IMR-90 (cell line): ENCODE data around the gene FREM3. TPM values are rescaled to one million over a fixed set of nuclear protein-coding genes. Genes with fewer than 3 reads are reported as not detected.

ENCODE experiments used
- ATAC-seq: fragments of 200-7000 bp; cut with Tn5 transposase; 2 replicates; pipeline ENCODE4 v1.9.1; 2020; ENCODE audit warnings: low read depth, mild to moderate bottlenecking, moderate library complexity
- BruUV-seq: library from RNA; stranded (reverse); fragments of 400-500 nt; replicated peaks from 2 replicates; lab custom pipeline; 2021; lab: Mats Ljungman, UMichigan
- CTCF ChIA-PET: fragments of 300-600 bp; formaldehyde crosslinking; extraction: SDS; loops from one replicate; lab custom pipeline; 2021; ENCODE audit warnings: antibody characterized with exemption; lab: Yijun Ruan, JAX
- POLR2A ChIA-PET: fragments of 300-600 bp; sonication (Branson Sonifier 250); formaldehyde crosslinking; loops from one replicate; lab custom pipeline; 2022; ENCODE audit warnings: antibody characterized with exemption; ENCODE audit not compliant: unreplicated experiment; lab: Charles Lee
- DNase-seq: peaks from one replicate; pipeline ENCODE4 v3.0.0; 2013
- H2AFZ ChIP-seq: replicated peaks from 2 replicates; pipeline ENCODE3; 2013; ENCODE audit warnings: low read length, mild to moderate bottlenecking; ENCODE audit not compliant: poor library complexity
- H2AK5ac ChIP-seq: 2 replicates; pipeline ENCODE4 v1.6.1; 2013; ENCODE audit warnings: low read depth, low read length, inconsistent platforms
- H2AK9ac ChIP-seq: replicated peaks from 2 replicates; pipeline ENCODE3; 2013; ENCODE audit warnings: mild to moderate bottlenecking, low read depth, low read length, moderate library complexity; ENCODE audit not compliant: poor library complexity
- H2BK120ac ChIP-seq: 2 replicates; pipeline ENCODE4 v1.6.1; 2013; ENCODE audit warnings: low read depth, low read length, inconsistent platforms
- H2BK15ac ChIP-seq: 3 replicates; pipeline ENCODE4 v1.6.1; 2013; ENCODE audit warnings: low read depth, low read length, inconsistent platforms
- H2BK20ac ChIP-seq: 2 replicates; pipeline ENCODE4 v1.6.1; 2013; ENCODE audit warnings: low read depth, mild to moderate bottlenecking, inconsistent platforms, low read length, moderate library complexity
- H2BK5ac ChIP-seq: 2 replicates; pipeline ENCODE4 v1.6.1; 2013; ENCODE audit warnings: mild to moderate bottlenecking, low read depth, low read length, inconsistent platforms; ENCODE audit not compliant: poor library complexity, severe bottlenecking
- H3K14ac ChIP-seq: replicated peaks from 2 replicates; pipeline ENCODE4 v1.6.1; 2013; ENCODE audit warnings: low read depth, low read length, inconsistent platforms
- H3K18ac ChIP-seq: 2 replicates; pipeline ENCODE4 v1.6.1; 2013; ENCODE audit warnings: low read depth, low read length, control low read depth
- H3K23ac ChIP-seq: 2 replicates; pipeline ENCODE4 v1.6.1; 2013; ENCODE audit warnings: low read depth, low read length, inconsistent platforms
- H3K27ac ChIP-seq: 2 replicates; pipeline ENCODE4 v1.5.1; 2013; ENCODE audit warnings: mild to moderate bottlenecking, control low read depth, low read length; ENCODE audit not compliant: insufficient read depth
- H3K27me3 ChIP-seq: 2 replicates; pipeline ENCODE4 v1.6.1; 2013; ENCODE audit warnings: low read length; ENCODE audit not compliant: control insufficient read depth, insufficient read depth
- H3K36me3 ChIP-seq: 2 replicates; pipeline ENCODE4 v1.6.1; 2013; ENCODE audit warnings: low read length, mixed read lengths; ENCODE audit not compliant: control insufficient read depth, insufficient read depth
- H3K4ac ChIP-seq: 2 replicates; pipeline ENCODE4 v1.6.1; 2013; ENCODE audit warnings: low read depth, low read length, inconsistent platforms
- H3K4me1 ChIP-seq: 2 replicates; pipeline ENCODE4 v1.6.1; 2013; ENCODE audit warnings: low read length, mixed read lengths; ENCODE audit not compliant: control insufficient read depth, insufficient read depth
- H3K4me2 ChIP-seq: 2 replicates; pipeline ENCODE4 v1.6.1; 2013; ENCODE audit warnings: low read depth, mild to moderate bottlenecking, control low read depth, low read length, moderate library complexity
- H3K4me3 ChIP-seq: 2 replicates; pipeline ENCODE4 v1.5.1; 2013; ENCODE audit warnings: low read depth, mild to moderate bottlenecking, control low read depth, low read length, moderate library complexity; ENCODE audit not compliant: insufficient read depth
- H3K56ac ChIP-seq: 2 replicates; pipeline ENCODE4 v1.6.1; 2013; ENCODE audit warnings: low read length, inconsistent platforms; ENCODE audit not compliant: insufficient read depth; ENCODE audit errors: extremely low read depth
- H3K79me1 ChIP-seq, 2 experiments: 2 replicates each; pipeline ENCODE4 v1.6.1; 2013; ENCODE audit warnings: low read length in 2 of 2, inconsistent platforms in 1 of 2, low read depth in 1 of 2
- H3K9ac ChIP-seq: 2 replicates; pipeline ENCODE4 v1.6.1; 2013; ENCODE audit warnings: low read depth, low read length, control low read depth
- H3K9me1 ChIP-seq: 2 replicates; pipeline ENCODE4 v1.6.1; 2013; ENCODE audit warnings: low read length, inconsistent platforms; ENCODE audit not compliant: insufficient read depth
- H3K9me3 ChIP-seq: 2 replicates; pipeline ENCODE4 v1.6.1; 2013; ENCODE audit warnings: low read length; ENCODE audit not compliant: control insufficient read depth, insufficient read depth
- H4K20me1 ChIP-seq: 2 replicates; pipeline ENCODE4 v1.6.1; 2013; ENCODE audit warnings: low read length, inconsistent platforms; ENCODE audit not compliant: insufficient read depth
- H4K5ac ChIP-seq: 2 replicates; pipeline ENCODE4 v1.6.1; 2013; ENCODE audit warnings: mild to moderate bottlenecking, low read depth, low read length, control low read depth
- H4K8ac ChIP-seq, 2 experiments: 2 replicates each; pipeline ENCODE4 v1.6.1; 2013; ENCODE audit warnings: low read depth in 2 of 2, low read length in 2 of 2, control low read depth in 1 of 2, inconsistent platforms in 1 of 2
- H4K91ac ChIP-seq: 2 replicates; pipeline ENCODE4 v1.6.1; 2013; ENCODE audit warnings: low read depth, low read length, inconsistent platforms; ENCODE audit not compliant: insufficient read depth
- CHD1 ChIP-seq: IDR thresholded peaks from 2 replicates; pipeline ENCODE4 v1.6.1; 2012; ENCODE audit warnings: low read depth, low read length, improper control_type of control experiment
- CTCF ChIP-seq: conservative IDR thresholded peaks from 2 replicates; pipeline ENCODE4 v1.5.1; 2012; ENCODE audit warnings: mild to moderate bottlenecking, low read depth, low read length, improper control_type of control experiment
- FOS ChIP-seq: fragments of 150-350 bp; IDR thresholded peaks from 2 replicates; pipeline ENCODE4 v1.6.1; 2016; ENCODE audit warnings: low read depth, low read length
- MAFK ChIP-seq: IDR thresholded peaks from 2 replicates; pipeline ENCODE4 v1.6.1; 2012; ENCODE audit warnings: low read depth, low read length, improper control_type of control experiment
- MAZ ChIP-seq: IDR thresholded peaks from 2 replicates; pipeline ENCODE4 v1.6.1; 2012; ENCODE audit warnings: low read depth, mild to moderate bottlenecking, low read length, improper control_type of control experiment, moderate library complexity, borderline replicate concordance
- POLR2A ChIP-seq: IDR thresholded peaks from 2 replicates; pipeline ENCODE4 v1.6.1; 2012; ENCODE audit warnings: mild to moderate bottlenecking, low read depth, low read length
- dilution Hi-C: fragments of 300-500 bp; cut with HindIII; formaldehyde crosslinking; loops from one replicate; pipeline ENCODE4 v1.14.3; 2018; ENCODE audit warnings: low sequenced_read_pairs; ENCODE audit not compliant: unreplicated experiment
- in situ Hi-C: fragments of 300-500 bp; cut with MboI; formaldehyde crosslinking; loops from 3 replicates; pipeline ENCODE4 v1.14.3; 2019; ENCODE audit warnings: low sequenced_read_pairs, inconsistent platforms, mixed read lengths
- intact Hi-C: fragments of 100-400 bp; cut with micrococcal nuclease; formaldehyde crosslinking; loops from 2 replicates; pipeline ENCODE4 v1.10.0; 2022
- polyA plus RNA-seq, 3 experiments: library from polyadenylated mRNA; depleted of rRNA; stranded (reverse); fragments of >200 nt; gene quantifications; 2 replicates each; pipeline ENCODE4 v1.2.3, GENCODE V29; 2012; ENCODE audit warnings: low replicate concordance in 1 of 3
- total RNA-seq: library from RNA; depleted of rRNA; stranded (reverse); fragments of >200 nt; gene quantifications from 2 replicates; pipeline ENCODE4 v1.2.3, GENCODE V29; 2012

FREM3 gene
- total and polyA plus RNA-seq, 2 of the 4 experiments (the other 2 are of a cell fraction) = not detected

- no peaks in the 10 kb centered on the region for H4K20me1 ChIP-seq
- POLR2A ChIA-PET = no interaction called here
- H3K79me1 ChIP-seq = no peaks in the 10 kb centered on the region
- no peak overlapping the region for H3K56ac ChIP-seq
- H3K4me2 ChIP-seq = no peak overlapping the region
- no peak overlapping the region for H2BK15ac ChIP-seq
- H3K23ac ChIP-seq = no peak overlapping the region
- H4K5ac ChIP-seq = no peak overlapping the region
- H3K14ac ChIP-seq = no peak overlapping the region
- BruUV-seq = no TSS peak
- CTCF ChIA-PET = no interaction called here
- DNase-seq = no peak
- H3K4ac ChIP-seq = no peak overlapping the region
- no peak overlapping the region for H4K8ac ChIP-seq
- H3K4me1 ChIP-seq = no peaks in the 10 kb centered on the region
- no peak overlapping the region for H3K9ac ChIP-seq
- H2AK5ac ChIP-seq = no peak overlapping the region
- TF ChIP-seq CHD1 (no peak), MAFK (no peak), FOS (no peak), POLR2A (no peak), MAZ (no peak), CTCF (no peak)
- no peak overlapping the region for H3K27ac ChIP-seq
- no peak overlapping the region for H2AFZ ChIP-seq
- H2AK9ac ChIP-seq = no peak overlapping the region
- no peak overlapping the region for H2BK20ac ChIP-seq
- in situ Hi-C loops = no loop called here
- H3K18ac ChIP-seq = no peak overlapping the region
- intact Hi-C loops = no loop called here
- no peak overlapping the region for H4K91ac ChIP-seq
- H2BK5ac ChIP-seq = no peak overlapping the region
- H3K36me3 ChIP-seq = no peaks in the 10 kb centered on the region
- no peak for ATAC-seq
- dilution Hi-C loops = no loop called here
- H3K27me3 ChIP-seq = no peaks in the 10 kb centered on the region
- H3K9me3 ChIP-seq = no peaks in the 10 kb centered on the region
- no peaks in the 10 kb centered on the region for H3K9me1 ChIP-seq
- no peak overlapping the region for H3K4me3 ChIP-seq
- no peak overlapping the region for H2BK120ac ChIP-seq
These were observed 65.7 kb downstream of the FREM3 start for GRCh38 chr4:143634763-143635162.
